Measurements from ENCODE around the gene INTS7.
"Not testable (repeated sequence)": the region's sequence is repeated elsewhere in the genome, so short reads cannot be mapped to it uniquely, and the experiment has no call there.

Gene INTS7

GRCh38 chr1:211932231-211932932, 103.0 kb downstream of the INTS7 start:
- DNase-seq: no peak

GRCh38 chr1:211929683-211930082, 105.7 kb downstream of the INTS7 start:
- DNase-seq: no peak

GRCh38 chr1:211928993-211929637, 106.2 kb downstream of the INTS7 start:
- no peak for DNase-seq

GRCh38 chr1:211928290-211928801, 107.0 kb downstream of the INTS7 start:
- DNase-seq: peak; percentile 23

GRCh38 chr1:211925016-211925415, 110.3 kb downstream of the INTS7 start:
- no peak for DNase-seq

GRCh38 chr1:211924256-211924655, 111.1 kb downstream of the INTS7 start:
- DNase-seq: no peak

- no peak for DNase-seq
These were observed 112.3 kb downstream of the INTS7 start for GRCh38 chr1:211923095-211923494.

GRCh38 chr1:211921579-211922095, 113.7 kb downstream of the INTS7 start:
- DNase-seq: no peak

- DNase-seq: no peak
These were observed 114.6 kb downstream of the INTS7 start for GRCh38 chr1:211920602-211921226.

GRCh38 chr1:211920141-211920572, 115.2 kb downstream of the INTS7 start:
- no peak for DNase-seq

- DNase-seq: no peak
These were observed 116.4 kb downstream of the INTS7 start for GRCh38 chr1:211918843-211919414.

GRCh38 chr1:211916458-211916857, 118.9 kb downstream of the INTS7 start:
- not testable (repeated sequence) for DNase-seq

- DNase-seq: no peak
These were observed 119.4 kb downstream of the INTS7 start for GRCh38 chr1:211915924-211916323.

- DNase-seq: no peak
These were observed 122.4 kb downstream of the INTS7 start for GRCh38 chr1:211912844-211913432.

- no peak for DNase-seq
These were observed 123.3 kb downstream of the INTS7 start for GRCh38 chr1:211912038-211912437.

GRCh38 chr1:211910913-211911485, 124.4 kb downstream of the INTS7 start:
- no peak for DNase-seq

- no peak for DNase-seq
These were observed 125.1 kb downstream of the INTS7 start for GRCh38 chr1:211910113-211910884.

- no peak for DNase-seq
These were observed 126.0 kb downstream of the INTS7 start for GRCh38 chr1:211909395-211909794.

GRCh38 chr1:211908951-211909350, 126.4 kb downstream of the INTS7 start:
- no peak for DNase-seq

- DNase-seq: no peak
These were observed 126.9 kb downstream of the INTS7 start for GRCh38 chr1:211908453-211908852.

- DNase-seq: no peak
These were observed 131.7 kb downstream of the INTS7 start for GRCh38 chr1:211903490-211904245.

All from CD4-positive, alpha-beta T cell treated with Interleukin-15 for 1 hour (primary cell).